Astrocyte of the cerebellum (primary cell): ENCODE measurements around the gene CLPSL2.

ENCODE experiments used
- DNase-seq: peaks from one replicate; pipeline ENCODE4 v3.0.0-alpha.2; 2011; ENCODE audit warnings: low read depth
- H3K4me3 ChIP-seq: 2 replicates; pipeline ENCODE4 v1.5.1; 2011; ENCODE audit warnings: mild to moderate bottlenecking, low read depth, low read length, moderate library complexity
- CTCF ChIP-seq: IDR thresholded peaks from 2 replicates; pipeline ENCODE4 v1.5.1; 2012; ENCODE audit warnings: low read length, low read depth, moderate library complexity, mild to moderate bottlenecking; ENCODE audit errors: missing control alignments
- in situ Hi-C: cut with HindIII; loops from 2 replicates; pipeline ENCODE4 v1.10.0; 2017; ENCODE audit warnings: low sequenced_read_pairs

The CLPSL2 gene

GRCh38 chr6:35757456-35758123 is 18.8 kb upstream of the CLPSL2 start:
- in situ Hi-C loops: no loop called here
- peak; percentile 11 for DNase-seq
- no peak overlapping the region for H3K4me3 ChIP-seq
- peak; percentile 57 for TF ChIP-seq CTCF

- DNase-seq: no peak
- TF ChIP-seq CTCF: no peak
- in situ Hi-C loops: no loop called here
- H3K4me3 ChIP-seq: no peak overlapping the region
Observed at GRCh38 chr6:35759426-35759825, 17.0 kb upstream of the CLPSL2 start.

GRCh38 chr6:35765739-35766138 is 10.7 kb upstream of the CLPSL2 start:
- no peak overlapping the region for H3K4me3 ChIP-seq
- no peak for DNase-seq
- TF ChIP-seq CTCF: no peak
- in situ Hi-C loops: no loop called here

- in situ Hi-C loops: no loop called here
- TF ChIP-seq CTCF: no peak
Observed at GRCh38 chr6:35769211-35769610, 7.2 kb upstream of the CLPSL2 start.

GRCh38 chr6:35771343-35771627 is 5.1 kb upstream of the CLPSL2 start:
- no peak for TF ChIP-seq CTCF
- DNase-seq: no peak
- no peak overlapping the region for H3K4me3 ChIP-seq
- in situ Hi-C loops: no loop called here

More at GRCh38 chr6:35769211-35769610, 7.2 kb upstream of the CLPSL2 start:
- no peak for DNase-seq
- H3K4me3 ChIP-seq: no peak overlapping the region

GRCh38 chr6:35774116-35774794 is 2.1 kb upstream of the CLPSL2 start:
- no peak overlapping the region for H3K4me3 ChIP-seq
- in situ Hi-C loops: no loop called here
- no peak for DNase-seq
- TF ChIP-seq CTCF: no peak
